ENCODE data around the gene MAP3K9.

DNA sequence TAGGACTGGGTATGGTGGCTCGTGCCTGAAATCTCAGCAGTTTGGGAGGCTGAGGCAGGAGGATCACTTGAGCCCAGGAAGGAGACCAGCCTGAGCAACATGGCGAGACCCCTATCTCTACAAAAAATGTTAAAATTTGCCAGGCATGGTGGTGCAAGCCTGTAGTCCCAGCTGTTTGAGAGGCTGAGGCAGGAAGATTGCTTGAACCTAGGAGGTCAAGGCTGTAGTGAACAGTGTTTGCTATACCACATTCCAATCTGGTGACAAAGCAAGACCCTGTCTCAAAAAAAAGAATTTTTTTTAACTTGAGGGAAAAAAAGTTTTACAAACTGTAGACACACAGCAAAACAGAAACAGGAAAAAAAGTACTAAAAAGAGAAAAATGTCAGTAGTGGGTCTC is 2.3 kb upstream of the MAP3K9 start:
- TF ChIP-seq, protein P1, sequence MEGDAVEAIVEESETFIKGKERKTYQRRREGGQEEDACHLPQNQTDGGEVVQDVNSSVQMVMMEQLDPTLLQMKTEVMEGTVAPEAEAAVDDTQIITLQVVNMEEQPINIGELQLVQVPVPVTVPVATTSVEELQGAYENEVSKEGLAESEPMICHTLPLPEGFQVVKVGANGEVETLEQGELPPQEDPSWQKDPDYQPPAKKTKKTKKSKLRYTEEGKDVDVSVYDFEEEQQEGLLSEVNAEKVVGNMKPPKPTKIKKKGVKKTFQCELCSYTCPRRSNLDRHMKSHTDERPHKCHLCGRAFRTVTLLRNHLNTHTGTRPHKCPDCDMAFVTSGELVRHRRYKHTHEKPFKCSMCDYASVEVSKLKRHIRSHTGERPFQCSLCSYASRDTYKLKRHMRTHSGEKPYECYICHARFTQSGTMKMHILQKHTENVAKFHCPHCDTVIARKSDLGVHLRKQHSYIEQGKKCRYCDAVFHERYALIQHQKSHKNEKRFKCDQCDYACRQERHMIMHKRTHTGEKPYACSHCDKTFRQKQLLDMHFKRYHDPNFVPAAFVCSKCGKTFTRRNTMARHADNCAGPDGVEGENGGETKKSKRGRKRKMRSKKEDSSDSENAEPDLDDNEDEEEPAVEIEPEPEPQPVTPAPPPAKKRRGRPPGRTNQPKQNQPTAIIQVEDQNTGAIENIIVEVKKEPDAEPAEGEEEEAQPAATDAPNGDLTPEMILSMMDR (conservative IDR thresholded peaks at IDR 0.05), result no peak
- no peak for TF ChIP-seq EZH2 (IDR thresholded peaks at IDR 0.05; ENCODE audit: low read depth)

Measured in PC-9 (cell line).